ENCODE data around the gene EMP1. TPM values are rescaled to one million over a fixed set of nuclear protein-coding genes. Genes with fewer than 3 reads are reported as not detected.

Gene EMP1
- total and polyA plus RNA-seq, 9 of the 15 experiments (the other 6 are each of a cell fraction or from before 2014, with no cell fraction given): 0.10 to 0.60 TPM; not detected in 7

- TF ChIP-seq RAD21 (CRISPR knock-in tag; conservative IDR thresholded peaks at IDR 0.05 in 1 of 2, IDR thresholded peaks at IDR 0.05 in 1 of 2) (no peak), FIP1L1 (IDR thresholded peaks at IDR 0.05; ENCODE audit: low read depth, low read length, poor library complexity, severe bottlenecking) (no peak), ZNF830 (CRISPR knock-in tag; IDR thresholded peaks at IDR 0.05) (no peak), CBFB (CRISPR knock-in tag; IDR thresholded peaks at IDR 0.05) (no peak), NUFIP1 (IDR thresholded peaks at IDR 0.05; ENCODE audit: partially characterized antibody) (no peak), NFE2L1 (tag; IDR thresholded peaks at IDR 0.05; ENCODE audit: borderline replicate concordance, low read depth) (no peak), ETS2 (tag; IDR thresholded peaks at IDR 0.05; ENCODE audit: borderline replicate concordance, poor library complexity, severe bottlenecking) (no peak)
- TF ChIP-seq, protein P1, sequence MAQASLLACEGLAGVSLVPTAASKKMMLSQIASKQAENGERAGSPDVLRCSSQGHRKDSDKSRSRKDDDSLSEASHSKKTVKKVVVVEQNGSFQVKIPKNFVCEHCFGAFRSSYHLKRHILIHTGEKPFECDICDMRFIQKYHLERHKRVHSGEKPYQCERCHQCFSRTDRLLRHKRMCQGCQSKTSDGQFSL (CRISPR knock-in tag; IDR thresholded peaks at IDR 0.05): no peak
- TF ChIP-seq, protein P1 (tag; IDR thresholded peaks at IDR 0.05): no peak
- TF ChIP-seq, protein P2, sequence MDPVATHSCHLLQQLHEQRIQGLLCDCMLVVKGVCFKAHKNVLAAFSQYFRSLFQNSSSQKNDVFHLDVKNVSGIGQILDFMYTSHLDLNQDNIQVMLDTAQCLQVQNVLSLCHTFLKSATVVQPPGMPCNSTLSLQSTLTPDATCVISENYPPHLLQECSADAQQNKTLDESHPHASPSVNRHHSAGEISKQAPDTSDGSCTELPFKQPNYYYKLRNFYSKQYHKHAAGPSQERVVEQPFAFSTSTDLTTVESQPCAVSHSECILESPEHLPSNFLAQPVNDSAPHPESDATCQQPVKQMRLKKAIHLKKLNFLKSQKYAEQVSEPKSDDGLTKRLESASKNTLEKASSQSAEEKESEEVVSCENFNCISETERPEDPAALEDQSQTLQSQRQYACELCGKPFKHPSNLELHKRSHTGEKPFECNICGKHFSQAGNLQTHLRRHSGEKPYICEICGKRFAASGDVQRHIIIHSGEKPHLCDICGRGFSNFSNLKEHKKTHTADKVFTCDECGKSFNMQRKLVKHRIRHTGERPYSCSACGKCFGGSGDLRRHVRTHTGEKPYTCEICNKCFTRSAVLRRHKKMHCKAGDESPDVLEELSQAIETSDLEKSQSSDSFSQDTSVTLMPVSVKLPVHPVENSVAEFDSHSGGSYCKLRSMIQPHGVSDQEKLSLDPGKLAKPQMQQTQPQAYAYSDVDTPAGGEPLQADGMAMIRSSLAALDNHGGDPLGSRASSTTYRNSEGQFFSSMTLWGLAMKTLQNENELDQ (CRISPR knock-in tag; IDR thresholded peaks at IDR 0.05; ENCODE audit: borderline replicate concordance): no peak
These were observed 15.0 kb upstream of the EMP1 start (continued) for GRCh38 chr12:13181375-13182070.
